Coronary artery (tissue), 2 donors: ENCODE data around the gene PDP2.

Experiments
- DNase-seq: peaks from one replicate; pipeline ENCODE4 v3.0.0-alpha.2; 2017; ENCODE audit warnings: low spot score
- H3K27ac ChIP-seq, 2 donors: fragments of 200-600 bp; sonication (generic); one replicate each; pipeline ENCODE4 v1.5.1; 2016 to 2019
- H3K4me3 ChIP-seq: fragments of 200-600 bp; sonication (generic); 2 replicates; pipeline ENCODE4 v1.5.1; 2016; ENCODE audit warnings: mild to moderate bottlenecking, moderate library complexity
- CTCF ChIP-seq: fragments of 200-600 bp; sonication (generic); IDR thresholded peaks from one replicate; pipeline ENCODE4 v1.5.1; 2019; ENCODE audit warnings: antibody characterized with exemption

PDP2 gene

GRCh38 chr16:66920924-66921680, 40.8 kb downstream of the PDP2 start:
- TF ChIP-seq CTCF, result no peak
- Histone ChIP-seq H3K4me3 (peak overlapping the region; percentile 39), H3K27ac (peak overlapping the region; percentile 70 to 98)
- DNase-seq, result no peak

DNA sequence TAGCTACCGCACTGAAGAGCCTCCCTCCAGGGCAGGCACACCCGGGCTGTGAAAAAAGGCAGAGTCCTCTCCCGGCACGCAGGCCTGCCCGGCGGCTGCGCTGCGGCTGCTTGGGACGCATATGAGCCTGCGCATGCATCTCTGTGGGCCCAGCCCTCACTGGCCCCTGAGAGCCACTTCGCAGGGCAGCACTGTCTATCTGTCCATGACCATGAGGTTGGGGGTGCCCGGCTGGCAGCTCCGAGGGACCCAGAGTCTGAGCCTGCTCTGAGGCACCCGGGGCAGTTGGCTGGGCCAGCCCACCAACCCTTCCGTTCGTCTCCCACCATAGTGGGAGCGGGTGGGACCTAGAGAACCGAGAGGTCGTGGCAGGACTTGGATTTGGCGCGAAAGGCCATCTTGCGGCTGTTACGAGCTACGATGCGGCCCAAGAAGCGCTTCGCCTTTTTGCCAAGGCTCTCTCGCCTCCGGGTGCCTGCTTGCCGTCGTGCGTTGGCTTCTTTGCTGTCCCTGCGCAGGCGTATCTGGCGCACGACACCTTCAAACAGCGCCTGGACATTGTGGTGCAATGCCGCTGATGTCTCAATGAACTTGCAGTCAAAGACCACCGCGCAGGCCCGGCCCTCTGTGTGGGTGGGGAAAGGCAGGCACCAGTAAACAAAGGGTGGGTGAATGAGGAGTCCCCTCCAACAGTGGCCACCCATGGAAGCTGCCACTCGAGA, 41.6 kb downstream of the PDP2 start:
- H3K27ac ChIP-seq, result peak overlapping the region; percentile 70 to 98
- no peak for TF ChIP-seq CTCF
- H3K4me3 ChIP-seq, result peak overlapping the region; percentile 84
- DNase-seq, result no peak

DNA sequence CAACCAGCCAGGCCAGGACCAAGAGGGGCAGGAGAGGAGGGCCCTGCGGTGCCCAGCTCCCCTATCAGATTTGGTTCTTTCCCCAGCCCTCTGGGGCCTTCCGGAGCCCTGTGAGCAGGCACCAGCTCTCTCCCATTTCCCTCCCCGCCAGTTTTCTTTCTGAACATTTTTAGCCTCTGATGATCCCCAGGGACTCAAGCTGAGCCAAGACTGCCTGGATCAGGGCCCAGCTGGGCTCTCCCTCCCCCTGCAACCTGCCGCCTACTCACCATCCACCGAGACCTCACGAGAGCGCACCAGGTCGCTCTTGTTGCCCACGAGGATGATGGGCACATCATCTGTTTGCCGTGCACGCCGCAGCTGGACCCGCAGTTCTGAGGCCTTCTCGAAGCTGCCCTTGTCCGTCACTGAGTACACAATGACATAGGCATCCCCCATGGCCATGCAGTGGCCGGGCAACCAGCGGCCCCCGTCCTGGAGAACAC, 43.0 kb downstream of the PDP2 start:
- Histone ChIP-seq H3K27ac (peak overlapping the region; percentile 90 to 98), H3K4me3 (peak overlapping the region; percentile 84)
- DNase-seq, result peak; percentile 89
- TF ChIP-seq CTCF, result no peak

DNA sequence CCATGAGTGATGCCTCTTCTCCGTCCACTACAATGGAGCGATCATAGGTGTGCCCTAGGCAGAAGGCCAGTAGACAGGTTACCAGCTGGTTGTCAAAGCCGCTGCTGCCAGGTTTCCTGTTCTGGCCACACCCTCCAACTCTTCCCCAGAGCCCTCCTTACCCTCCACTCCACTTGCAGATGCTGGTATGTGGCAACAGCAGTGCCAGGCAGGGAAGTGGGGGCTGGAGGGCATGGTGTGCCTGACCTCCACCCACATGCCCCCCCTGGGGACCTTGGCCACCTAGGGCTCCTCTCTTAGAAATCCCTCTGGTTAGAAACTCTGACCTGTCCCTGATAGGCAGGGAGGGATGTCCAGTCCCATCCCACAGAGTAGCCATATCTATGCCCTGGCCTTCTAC, 43.6 kb downstream of the PDP2 start:
- Histone ChIP-seq H3K27ac (peak overlapping the region; percentile 90 to 98), H3K4me3 (peak overlapping the region; percentile 84)
- TF ChIP-seq CTCF, result no peak
- no peak for DNase-seq

DNA sequence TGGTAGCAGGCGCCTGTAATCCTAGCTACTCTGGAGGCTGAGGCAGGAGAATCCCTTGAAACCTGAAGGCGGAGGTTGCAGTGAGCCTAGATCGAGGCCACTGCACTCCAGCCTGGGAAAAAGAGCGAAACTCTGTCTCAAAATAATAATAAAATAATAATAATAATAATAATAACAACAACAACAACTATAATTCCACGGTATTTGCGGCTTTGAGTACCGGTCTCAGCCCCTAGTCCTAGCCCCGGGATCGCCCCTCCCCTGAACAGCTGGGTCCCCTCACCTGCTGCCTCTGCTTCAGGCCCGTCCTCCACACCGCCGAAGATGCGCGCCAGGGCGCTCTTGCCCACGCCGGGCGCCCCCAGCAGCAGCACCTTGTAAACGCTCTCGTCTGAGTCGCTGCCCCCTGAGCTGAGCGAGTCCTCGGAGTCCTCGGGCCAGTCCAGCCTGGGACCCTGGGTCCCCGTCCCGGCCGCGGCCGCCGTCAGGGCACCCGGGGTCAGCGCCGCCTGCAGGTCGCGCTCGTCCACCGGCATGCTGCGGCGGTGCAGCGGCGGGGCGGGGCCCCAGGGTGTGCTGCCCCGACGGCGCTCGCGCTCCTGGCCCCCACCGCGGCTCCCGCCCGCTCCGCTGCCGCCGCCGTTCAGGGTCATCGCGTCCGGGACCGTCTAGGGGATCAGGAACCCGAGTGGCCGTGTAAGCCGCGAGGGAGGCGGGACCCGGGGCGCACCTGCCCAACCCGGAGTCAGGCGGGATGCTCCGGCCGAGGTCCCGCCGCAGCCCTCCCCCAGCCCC, 44.4 kb downstream of the PDP2 start:
- Histone ChIP-seq H3K27ac (peak overlapping the region; percentile 90 to 98), H3K4me3 (peak overlapping the region; percentile 84)
- DNase-seq, result no peak
- peak; percentile 31 for TF ChIP-seq CTCF

DNA sequence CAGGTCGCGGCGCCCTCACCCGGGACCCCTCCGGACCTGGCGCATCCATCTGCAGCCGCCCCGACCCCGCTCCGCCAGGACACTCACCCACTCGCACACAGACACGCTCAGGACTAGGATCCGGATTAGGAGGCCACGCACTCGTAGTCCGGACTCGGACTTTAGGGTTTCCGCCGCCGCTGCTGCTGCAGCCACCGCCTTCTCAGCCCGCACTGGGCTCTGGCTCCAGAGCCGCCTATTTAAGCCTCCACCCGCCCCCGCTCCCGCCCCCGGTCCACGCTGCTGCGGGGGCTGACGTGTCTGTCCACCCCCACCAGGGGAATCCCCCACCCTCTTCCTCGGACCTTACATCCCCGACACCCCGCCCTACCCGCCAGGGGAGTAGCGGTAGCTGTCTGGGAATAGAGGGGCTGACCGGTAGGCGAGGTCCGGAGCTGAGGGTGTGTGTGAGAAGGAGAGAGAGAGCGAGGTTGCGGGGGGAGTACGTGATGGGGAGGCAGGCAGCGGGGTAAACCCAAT, 45.1 kb downstream of the PDP2 start, which contains the start of gene RRAD:
TSS of gene RRAD (minus strand) at position 214 of the 519 bp plus-strand sequence. CDS start 356 bp downstream, outside the sequence.
- no peak for TF ChIP-seq CTCF

More for the DNA sequence above, 45.1 kb downstream of the PDP2 start, which contains the start of gene RRAD:
- H3K27ac ChIP-seq, result peak within 1 kb of the TSS; percentile 90 to 98
- peak within 1 kb of the TSS; percentile 84 for H3K4me3 ChIP-seq
- peak; percentile 88 for DNase-seq
